CD4-positive, alpha-beta T cell treated with Interferon alpha-2 for 1 hour (primary cell): ENCODE measurements around the gene ABLIM1.

ENCODE experiments used
- DNase-seq, 2 donors: peaks; one replicate each; pipeline ENCODE4 v3.0.0-alpha.2; 2020 to 2022

Gene ABLIM1

DNA sequence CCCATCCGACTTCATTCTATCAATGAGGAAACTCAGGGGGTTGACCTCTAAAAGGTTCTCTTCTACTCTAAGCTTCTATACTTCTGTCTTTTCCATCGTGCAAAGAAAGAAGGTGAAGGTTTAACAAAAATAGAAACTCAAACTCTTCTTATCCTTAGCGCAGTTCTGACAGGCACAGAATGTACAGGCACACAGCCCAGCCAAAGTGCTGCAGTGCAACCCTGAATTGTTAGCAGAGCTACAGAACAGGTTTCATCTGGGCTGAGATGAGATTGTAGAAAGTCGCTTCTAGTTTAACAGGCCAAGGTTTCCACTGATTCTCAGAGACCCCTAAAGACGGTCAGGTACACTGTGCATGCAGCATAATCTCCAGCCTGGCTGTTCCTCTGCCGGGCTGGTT is 174.5 kb downstream of the ABLIM1 start:
- no peak for DNase-seq

DNA sequence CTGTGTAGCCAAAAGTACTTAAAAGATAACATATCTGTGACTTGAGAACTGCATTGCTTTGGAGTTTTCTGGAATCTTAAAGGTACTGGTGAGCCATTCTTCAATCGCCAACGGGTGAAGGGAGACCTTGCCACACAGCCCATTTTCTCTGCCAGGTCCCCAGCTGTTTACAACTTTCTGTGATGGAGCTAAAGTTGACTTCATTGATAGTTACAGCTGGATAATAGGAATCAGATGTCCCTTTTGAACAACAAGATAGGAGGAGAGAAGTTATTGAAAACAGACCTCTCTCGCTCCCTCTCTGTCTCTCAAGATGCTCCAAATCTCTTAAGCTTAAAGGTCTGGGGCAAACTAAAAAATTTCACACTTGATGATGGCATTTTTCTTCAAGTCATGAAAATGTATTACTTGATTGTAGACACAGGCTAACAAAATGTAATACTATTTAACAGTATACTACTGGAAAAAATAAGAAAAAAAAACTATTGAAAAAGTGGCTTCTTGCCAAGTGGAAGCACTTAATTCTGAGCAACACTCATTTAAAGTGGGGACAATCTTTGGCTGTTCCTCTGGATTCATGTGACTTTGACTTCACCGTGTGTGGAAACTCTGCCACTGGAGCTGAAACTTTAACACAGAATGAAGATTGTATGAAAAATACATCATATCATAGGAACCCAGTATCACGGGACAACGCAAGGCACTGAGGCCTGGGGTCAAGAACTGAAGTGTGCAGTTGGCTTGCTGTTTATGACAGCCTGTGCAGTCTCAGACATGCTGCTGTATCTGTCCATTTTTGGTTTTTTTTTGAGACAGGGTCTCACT is 175.4 kb downstream of the ABLIM1 start:
- no peak for DNase-seq

DNA sequence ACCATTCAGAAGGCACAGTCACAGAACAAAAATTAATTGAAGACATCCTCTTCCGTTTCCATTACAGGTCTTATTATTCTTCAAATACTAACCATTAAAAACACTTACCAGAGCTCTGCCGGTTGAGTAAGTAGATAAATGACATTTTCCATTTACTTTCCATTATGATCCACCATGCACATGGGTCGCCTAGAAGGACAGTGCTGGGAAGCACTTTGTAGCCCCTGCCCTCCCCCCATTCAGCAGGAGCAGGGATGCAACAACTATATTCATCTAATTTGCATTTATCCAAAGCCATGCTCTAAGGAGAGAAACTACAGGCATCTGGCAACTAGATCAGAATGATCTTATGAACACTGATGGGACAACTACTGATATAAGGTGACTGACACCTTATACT is 177.0 kb downstream of the ABLIM1 start:
- no peak for DNase-seq

DNA sequence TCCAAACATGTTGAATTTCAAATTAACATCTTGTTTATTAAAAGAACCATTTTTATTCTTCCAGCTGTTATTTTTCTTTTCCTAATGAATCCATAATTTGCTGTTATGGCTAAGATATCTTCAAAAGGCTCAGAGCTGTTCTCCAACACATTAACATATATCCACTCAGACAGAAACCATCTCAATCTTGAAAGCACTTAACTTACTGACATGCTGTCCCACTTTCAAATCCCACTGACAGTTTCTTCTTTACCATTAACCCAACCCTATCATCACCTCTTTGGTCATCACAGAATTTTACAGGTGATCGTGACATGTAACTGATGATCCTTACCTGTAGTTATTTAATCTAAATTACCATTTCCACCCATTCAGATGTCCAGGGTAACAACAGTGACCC is 178.2 kb downstream of the ABLIM1 start:
- DNase-seq, result no peak

DNA sequence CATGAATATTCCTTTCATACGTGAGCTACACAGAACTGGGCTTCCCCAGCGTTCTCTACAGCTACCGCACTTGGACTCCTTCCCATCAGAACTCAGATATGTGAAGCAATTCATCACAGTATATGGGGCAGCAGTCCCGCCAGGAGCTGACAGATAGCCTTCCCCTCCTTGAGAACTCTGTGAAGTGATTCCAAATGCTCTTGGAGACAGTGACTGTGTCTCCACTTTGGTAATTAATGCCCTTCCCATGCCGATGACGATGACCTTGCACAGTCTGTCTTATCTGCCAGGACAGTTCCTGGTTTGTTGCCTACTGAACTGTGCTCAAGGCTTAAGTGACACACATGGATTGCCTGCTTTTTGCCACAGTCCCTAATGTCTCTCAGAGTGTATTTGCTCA is 178.8 kb downstream of the ABLIM1 start:
- no peak for DNase-seq

DNA sequence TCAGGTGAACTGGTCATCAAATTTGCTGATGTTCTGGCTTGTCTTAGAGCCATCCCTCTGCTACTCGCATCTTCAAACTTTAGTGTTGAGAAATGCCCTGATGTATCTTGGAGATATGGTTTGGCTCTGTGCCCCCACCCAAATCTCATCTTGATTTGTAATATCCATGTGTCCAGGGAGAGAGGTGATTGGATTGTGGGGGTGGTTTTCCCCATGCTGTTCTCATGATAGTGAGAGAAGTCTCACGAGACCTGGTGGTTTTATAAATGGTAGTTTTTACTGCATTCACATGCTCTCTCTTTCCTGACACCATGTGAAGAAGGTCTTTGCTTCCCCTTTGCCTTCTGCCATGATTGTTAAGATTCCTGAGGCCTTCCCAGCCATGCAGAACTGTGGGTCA is 179.8 kb downstream of the ABLIM1 start:
- DNase-seq, result no peak

DNA sequence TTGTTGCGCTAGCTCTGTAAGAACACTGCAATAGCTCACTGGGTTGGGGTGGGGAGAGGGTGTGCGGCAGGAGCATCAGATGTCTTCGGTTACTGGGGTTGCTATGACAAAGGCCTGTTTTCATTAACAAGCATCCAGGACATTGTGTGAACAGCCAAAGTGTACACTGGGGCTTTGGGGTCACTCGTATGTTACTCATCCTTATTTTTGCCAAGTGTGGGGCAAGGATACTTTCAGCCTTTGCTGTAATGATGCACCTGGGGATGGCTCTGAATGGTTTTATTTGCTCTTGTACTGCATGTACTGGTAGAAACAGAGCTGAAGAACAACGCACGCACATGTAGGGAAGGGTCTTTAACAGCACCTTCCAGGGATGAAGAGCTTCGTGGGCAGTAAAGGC is 180.8 kb downstream of the ABLIM1 start:
- DNase-seq, result no peak

DNA sequence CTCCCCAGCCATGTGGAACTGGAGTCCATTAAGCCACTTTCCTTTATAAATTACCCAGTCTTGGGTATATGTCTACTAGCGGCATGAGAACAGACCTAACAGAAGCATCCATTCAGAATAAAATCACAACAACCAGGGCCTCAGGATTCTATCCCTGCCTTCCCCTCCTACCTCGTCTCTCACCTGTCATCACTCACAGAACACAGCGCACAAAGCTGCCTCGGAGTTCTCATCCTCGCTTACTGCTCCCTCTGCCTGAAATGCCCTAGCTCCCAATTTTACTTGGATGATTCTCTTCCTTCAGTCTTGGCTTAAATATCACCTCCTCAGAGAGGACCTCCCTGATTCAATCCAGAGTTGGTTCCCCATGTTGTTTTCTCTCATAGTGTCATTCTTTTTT is 183.1 kb downstream of the ABLIM1 start:
- no peak for DNase-seq

DNA sequence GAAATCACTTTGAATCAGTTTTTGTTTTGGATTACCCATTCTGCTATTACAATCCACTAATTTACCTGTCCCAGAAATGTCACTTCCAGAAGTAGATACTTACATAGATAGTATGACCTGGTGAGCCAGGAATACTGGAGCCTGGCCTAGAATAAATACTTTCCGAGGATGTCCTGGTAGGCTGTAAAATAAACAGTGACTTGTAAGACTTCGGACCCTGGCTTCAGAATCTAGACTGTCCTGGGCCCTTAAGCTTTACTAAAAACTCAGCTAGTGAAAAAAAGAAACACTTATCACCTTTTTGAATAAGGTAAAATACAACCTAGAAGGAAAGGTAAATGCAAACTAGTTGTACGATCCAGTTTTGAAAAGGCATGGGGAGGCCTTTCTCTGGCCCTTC is 184.3 kb downstream of the ABLIM1 start:
- DNase-seq, result no peak

DNA sequence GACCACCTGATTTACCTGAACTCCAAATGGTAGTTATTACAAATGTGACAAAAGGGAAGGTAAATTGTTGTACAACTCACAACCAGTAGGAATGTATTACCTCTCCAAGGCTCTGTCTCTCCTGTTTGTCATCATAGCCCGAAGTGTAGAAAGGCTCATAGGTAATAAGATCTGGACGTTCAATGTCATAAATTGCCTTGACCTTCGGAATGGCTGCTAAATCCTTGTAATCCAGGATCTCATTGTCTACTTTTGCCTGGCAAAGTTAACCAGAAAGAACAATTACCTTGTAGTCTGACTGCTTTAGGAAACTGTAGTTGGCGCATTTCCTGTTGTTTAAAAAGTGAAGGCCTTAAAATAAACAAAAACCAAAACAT is 185.2 kb downstream of the ABLIM1 start:
- DNase-seq, result no peak

DNA sequence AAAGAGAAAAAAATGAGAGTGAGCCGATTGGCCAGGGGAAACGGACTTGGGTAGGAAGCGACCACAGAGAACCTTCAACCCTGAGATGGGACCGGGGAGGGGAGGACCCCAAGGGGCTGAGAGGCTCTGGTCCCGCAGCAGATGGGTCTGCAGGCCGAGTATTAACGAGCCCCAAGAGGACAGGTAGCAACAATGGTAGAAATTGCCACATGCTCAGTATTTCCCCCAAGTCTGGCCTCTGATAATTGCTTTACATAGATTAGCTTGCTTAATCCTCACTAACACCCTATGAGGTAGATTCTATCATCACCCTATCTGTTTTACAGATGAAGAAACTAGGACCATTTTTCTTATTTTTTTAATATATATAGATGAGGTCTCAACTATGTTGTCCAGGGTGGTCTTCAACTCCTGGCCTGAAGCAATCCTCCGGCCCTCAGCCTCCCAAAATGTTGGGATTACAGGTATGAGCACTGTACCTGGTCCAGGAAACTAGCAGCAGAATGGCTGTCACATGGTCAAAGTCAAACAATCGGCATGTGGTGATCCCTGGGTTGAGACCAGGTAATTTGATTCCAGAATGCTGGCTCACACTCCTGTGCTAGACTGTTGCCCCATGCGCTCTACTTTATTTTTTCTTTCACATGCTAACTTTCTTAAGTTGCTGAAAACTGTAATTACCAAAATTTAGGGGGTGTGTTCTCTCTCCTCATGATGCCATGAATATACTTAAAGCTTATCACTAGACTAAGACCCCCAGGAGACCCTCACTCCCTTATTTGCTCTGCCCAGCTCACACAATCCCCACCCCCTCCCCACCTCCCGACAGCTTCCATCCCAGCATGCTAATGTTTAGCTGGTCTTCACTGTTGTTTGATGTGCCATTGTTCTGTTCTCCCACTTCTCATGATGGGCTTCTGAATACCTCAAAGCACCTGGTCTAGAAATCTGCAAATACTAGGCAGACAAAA is 185.9 kb downstream of the ABLIM1 start:
- DNase-seq, result no peak

DNA sequence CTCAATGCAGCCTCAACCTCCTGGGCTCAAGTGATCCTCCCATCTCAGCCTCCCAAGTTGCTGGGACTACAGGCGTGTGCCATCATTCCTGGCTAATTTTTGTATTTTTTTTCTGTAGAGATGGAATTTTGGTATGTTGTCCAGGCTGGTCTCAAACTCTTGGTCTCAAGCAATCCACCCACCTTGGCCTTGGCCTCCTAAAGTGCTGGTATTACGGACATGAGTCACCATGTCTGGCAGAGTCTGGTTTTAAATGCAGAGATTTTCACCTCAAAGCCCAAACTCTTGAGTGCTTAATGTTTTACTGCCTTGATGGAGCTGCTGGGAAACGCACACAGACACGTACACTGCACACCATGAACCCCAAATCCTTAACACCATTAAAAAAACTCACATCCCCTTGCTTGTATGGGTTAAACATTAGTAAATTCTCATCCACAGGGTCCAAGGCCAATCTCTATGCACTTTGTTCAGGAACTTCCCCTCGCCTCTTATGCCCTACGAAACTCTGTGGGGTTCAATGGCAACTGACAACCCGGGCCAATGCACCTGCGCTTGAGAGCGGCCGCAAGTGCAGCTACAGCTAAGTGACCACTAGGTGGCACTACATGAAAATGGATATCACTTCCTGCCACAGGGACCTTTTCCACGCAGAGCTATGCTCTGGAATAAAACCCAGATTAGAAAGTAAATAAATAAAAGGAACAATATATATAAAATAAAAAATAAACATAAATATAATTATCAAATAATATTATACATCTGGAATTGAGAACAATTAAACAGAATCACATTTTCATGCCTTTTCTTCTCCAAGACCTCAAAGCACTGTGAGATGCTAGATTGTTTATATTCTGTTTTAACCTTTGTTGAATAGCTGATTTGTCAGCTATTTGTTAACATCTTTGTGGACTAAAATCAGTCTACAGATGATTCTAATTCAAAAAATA is 186.8 kb downstream of the ABLIM1 start:
- peak; percentile 65 to 79 for DNase-seq

DNA sequence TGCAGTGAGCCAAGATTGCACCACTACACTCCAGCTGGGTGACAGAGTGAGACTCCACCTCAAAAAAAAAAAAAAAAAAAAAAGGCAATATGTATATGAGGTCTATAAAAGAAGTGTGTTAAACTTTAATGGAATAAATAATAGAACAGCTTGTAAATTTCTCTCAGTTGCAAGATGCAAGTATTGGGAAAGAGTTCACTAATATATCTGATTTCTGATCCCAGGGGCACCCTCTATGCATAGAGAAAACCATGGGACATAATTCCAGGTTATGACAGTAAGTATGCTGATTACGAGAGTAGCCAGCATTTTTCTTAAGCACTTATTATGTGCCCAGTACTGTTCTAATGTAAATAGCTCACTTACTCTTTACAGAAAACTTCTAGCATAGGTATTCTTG is 187.7 kb downstream of the ABLIM1 start:
- DNase-seq, result no peak

DNA sequence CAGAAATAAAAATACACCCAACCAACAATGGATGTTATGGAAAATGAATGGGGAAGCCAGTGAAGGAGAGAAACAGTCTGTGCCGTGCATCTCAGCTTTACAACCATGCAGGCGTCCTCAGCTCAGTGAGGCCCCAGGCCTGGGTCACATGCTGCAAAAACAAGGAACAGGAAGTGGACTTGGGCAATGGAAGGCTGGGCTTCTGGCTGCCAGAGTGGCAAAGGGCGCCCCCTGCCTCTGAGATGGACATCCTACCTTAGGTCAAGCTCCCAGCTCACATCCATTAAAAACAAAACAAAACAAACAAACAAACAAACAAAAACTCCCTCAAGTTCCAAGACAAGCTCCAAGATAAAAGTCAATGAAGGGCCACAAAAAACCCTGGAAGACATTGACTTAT is 199.1 kb downstream of the ABLIM1 start:
- peak; percentile 14 to 26 for DNase-seq

DNA sequence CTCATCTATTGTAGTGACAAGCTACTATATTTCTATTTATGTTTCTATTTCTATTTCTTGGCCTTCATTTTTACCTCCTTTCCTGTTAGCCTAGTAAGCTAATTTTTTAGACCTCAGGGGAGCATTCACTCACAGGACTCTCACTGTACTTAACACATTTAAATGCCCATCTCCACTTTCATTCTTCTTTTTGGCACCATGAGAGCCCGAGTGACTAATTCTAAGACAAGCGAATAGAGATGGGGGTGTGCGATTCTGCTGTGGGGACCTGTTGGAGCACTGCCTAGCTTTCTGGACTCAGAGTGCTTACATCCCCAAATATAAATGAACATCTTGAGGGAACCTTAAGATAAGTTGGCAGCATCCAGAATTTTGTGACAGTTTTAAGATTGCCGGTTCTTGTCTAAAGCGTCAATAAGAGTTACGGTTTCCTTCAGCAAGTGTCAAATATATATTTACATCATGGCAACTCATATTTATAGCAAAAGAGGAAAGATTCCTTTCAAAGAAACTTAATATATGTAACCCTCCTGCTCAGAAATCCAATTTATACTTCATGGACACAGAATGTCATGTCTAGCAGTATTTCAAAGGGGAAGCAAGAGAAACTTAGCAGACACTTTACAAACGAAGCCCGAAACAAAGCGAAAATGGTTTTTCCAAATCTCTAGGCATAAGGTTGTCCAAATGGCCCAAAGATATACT is 199.7 kb downstream of the ABLIM1 start:
- no peak for DNase-seq

DNA sequence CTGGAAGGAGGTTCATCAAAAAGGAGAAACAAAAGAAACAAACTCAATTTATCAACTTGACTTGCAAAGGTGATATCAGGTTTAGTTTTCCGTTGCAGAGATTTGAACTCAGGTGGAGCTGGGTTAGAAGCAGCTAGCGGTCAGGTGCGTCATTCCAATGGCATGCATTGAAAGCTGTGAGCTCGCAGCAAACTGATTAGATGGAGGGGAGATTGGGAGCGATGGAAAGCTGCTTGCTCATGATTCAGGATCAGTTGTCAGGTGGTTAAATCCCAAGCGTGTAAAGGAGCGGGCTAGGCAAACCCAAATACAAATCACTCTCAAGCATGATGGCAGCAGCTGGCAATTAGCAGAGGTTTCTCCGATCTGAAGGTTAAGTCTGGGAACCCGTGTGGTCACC is 204.5 kb downstream of the ABLIM1 start:
- no peak for DNase-seq

DNA sequence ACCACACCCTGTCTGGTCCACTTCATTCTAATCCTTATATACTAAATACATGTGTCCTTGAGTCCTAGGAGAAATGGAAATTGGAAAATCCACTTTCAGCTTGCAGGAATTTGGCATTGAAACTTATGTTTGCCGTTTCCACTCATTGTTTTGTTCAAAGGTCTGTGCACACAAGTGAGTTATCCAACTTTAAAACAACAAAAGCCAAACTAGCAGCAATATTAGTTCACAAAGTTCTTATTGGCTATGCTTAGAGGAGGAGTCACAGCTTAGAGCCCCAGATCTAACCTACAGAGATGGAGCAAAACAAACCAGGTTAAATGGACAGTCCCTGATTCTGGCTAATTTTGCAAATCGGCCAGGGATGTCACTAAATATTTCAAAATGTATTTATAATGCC is 209.2 kb downstream of the ABLIM1 start:
- no peak for DNase-seq

DNA sequence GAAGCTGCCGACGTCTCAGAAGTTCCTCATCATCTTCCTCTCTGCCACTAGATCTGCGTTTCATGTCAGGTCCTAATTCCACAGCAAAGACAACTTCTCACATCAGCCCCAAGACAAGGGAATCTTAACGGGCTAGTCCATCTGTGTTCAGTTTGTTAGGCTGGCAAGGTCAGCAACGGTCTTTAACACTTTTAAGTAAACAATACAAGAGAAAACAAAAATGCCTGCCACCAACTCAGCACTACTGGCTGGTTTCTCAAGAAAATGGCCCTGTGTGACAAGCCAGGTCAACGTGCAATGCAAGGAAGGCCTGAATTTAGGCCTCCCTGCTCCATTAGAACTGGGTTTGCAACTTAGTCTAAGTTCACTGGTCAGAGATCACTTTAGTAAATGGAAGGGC is 212.7 kb downstream of the ABLIM1 start:
- DNase-seq, result no peak

DNA sequence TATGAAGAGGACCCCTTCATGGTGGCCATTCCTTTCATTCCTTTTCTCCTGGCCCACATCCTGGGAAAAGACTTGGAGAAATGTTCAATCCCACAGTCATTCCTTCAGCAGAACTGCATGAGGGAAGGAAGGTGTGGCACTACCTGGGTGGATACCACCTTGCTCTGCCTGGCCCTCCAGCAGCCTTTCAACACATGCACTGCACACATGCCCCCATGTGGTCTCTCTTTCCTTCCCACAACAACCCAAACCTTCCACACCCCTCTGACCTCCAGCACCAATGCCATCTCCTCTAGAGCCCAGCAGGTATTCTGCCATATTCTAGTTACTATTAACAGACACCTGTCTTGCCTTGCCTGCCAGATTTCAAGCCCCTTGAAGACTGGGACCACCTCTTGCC is 213.3 kb downstream of the ABLIM1 start:
- DNase-seq, result no peak

DNA sequence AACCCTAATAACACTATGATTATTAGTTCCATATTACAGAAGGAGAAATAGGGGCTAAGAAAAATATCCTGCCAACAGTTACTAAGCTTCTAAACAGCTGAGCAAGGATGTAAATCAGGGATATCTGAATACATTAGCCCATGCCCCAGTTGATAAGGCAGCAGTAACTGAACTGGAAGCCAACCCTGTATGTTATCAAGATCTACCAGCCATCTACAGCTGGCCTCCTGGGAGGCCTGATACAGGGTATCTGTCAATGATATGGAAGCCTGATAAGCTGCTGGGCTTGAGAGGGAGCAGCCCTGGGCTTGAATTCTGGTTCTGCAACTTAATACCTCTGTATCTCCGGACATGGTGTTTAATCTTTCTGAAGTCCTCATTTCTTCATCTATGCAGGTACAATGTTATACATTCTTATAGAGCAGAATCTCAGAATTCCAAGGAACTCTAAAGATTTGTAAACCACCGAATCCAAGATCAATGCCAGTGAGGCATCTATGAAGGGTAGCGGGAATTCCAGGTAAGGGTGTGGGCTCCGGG is 215.9 kb downstream of the ABLIM1 start:
- DNase-seq, result no peak

DNA sequence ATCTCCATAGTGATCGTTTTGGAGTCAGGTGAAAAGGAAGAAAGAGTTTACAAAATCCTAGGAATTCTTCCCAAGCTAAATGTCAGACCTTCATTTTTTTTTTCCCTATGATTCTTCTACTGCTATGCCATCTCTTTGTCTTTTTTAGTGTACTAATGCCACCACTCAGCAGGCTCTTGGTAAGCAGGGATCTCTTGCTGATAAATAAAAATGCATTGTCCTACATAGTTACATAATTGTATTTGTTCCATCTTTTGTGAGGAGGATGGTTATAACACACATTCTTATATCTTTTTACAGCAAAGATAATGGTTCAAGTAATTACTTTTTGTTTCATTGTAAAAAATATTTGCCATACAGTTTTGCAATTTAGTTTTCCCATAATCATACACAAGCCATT is 217.0 kb downstream of the ABLIM1 start:
- DNase-seq, result no peak
